Naive B cell (primary cell): ENCODE data around the gene ZNF362. TPM values are rescaled to one million over a fixed set of nuclear protein-coding genes. Genes with fewer than 3 reads are reported as not detected.

Experiments used
- ATAC-seq, 2 donors: fragments of 150-1000 bp; cut with Tn5 transposase; 2 replicates each; pipeline ENCODE4 v1.10.0; 2021; ENCODE audit warnings: low read depth in 2 of 2, mild to moderate bottlenecking in 2 of 2, moderate library complexity in 2 of 2
- DNase-seq: peaks from one replicate; pipeline ENCODE4 v3.0.0; 2022
- H3K27ac Mint-ChIP-seq, 6 donors: one replicate each; pipeline ENCODE4 v1.8.0; 2020 to 2022; ENCODE audit warnings: mild to moderate bottlenecking in 6 of 6, mixed read lengths in 6 of 6, moderate library complexity in 5 of 6, inconsistent platforms in 2 of 6
- H3K27me3 Mint-ChIP-seq, 3 donors: one replicate each; pipeline ENCODE4 v1.8.0; 2021 to 2022; ENCODE audit warnings: mixed read lengths in 3 of 3, mild to moderate bottlenecking in 1 of 3
- H3K36me3 Mint-ChIP-seq, 2 donors: one replicate each; pipeline ENCODE4 v1.8.0; 2020 to 2022; ENCODE audit warnings: mixed read lengths in 2 of 2, inconsistent platforms in 1 of 2, mild to moderate bottlenecking in 1 of 2
- H3K4me1 Mint-ChIP-seq, 3 donors: one replicate each; pipeline ENCODE4 v1.8.0; 2020 to 2022; ENCODE audit warnings: mixed read lengths in 3 of 3, inconsistent platforms in 1 of 3, mild to moderate bottlenecking in 1 of 3, moderate library complexity in 1 of 3
- H3K4me3 Mint-ChIP-seq, 8 donors: one replicate each; pipeline ENCODE4 v1.8.0; 2020 to 2022; ENCODE audit warnings: mild to moderate bottlenecking in 8 of 8, mixed read lengths in 8 of 8, moderate library complexity in 8 of 8, inconsistent platforms in 2 of 8
- H3K9me3 Mint-ChIP-seq, 7 donors: one replicate each; pipeline ENCODE4 v1.8.0; 2020 to 2022; ENCODE audit warnings: mixed read lengths in 7 of 7, mild to moderate bottlenecking in 5 of 7, inconsistent platforms in 2 of 7, moderate library complexity in 1 of 7
- polyA plus RNA-seq, 6 donors: library from polyadenylated mRNA; unstranded; fragments of 300-500 nt; fragmentation: Illumina TruSeq; gene quantifications; one replicate each; pipeline ENCODE4 v1.2.3, GENCODE V29; 2021; ENCODE audit warnings: low read depth in 6 of 6

The ZNF362 gene
- polyA plus RNA-seq, 6 donors from 2014 or later = 10.0 to 25.5 (median 12.7) TPM

- Mint-ChIP-seq H3K4me3 (peak overlapping the region in 1 of 8 donors; percentile 41), H3K4me1 (peaks cover 29 to 35% (median 30%) of the 10 kb centered on the region in 3 donors)
These were observed 17.7 kb downstream of the ZNF362 start for GRCh38 chr1:33273961-33274371.

GRCh38 chr1:33274446-33274845 lies 18.2 kb downstream of the ZNF362 start:
- H3K27me3 Mint-ChIP-seq = no peaks in the 10 kb centered on the region
- no peak for DNase-seq
- peak overlapping the region in 1 of 6 donors; percentile 29 for H3K27ac Mint-ChIP-seq
- peaks cover 9 to 16% of the 10 kb centered on the region in 2 donors for H3K36me3 Mint-ChIP-seq
- no peaks in the 10 kb centered on the region for H3K9me3 Mint-ChIP-seq
- ATAC-seq = no peak
- no peak overlapping the region for H3K4me3 Mint-ChIP-seq
- peaks cover 29 to 35% (median 30%) of the 10 kb centered on the region in 3 donors for H3K4me1 Mint-ChIP-seq

More at GRCh38 chr1:33273961-33274371, 17.7 kb downstream of the ZNF362 start:
- Mint-ChIP-seq H3K27me3 (no peaks in the 10 kb centered on the region), H3K36me3 (peaks cover 8 to 13% of the 10 kb centered on the region in 2 donors), H3K9me3 (no peaks in the 10 kb centered on the region), H3K27ac (no peak overlapping the region)
- ATAC-seq = no peak
- no peak for DNase-seq

DNA sequence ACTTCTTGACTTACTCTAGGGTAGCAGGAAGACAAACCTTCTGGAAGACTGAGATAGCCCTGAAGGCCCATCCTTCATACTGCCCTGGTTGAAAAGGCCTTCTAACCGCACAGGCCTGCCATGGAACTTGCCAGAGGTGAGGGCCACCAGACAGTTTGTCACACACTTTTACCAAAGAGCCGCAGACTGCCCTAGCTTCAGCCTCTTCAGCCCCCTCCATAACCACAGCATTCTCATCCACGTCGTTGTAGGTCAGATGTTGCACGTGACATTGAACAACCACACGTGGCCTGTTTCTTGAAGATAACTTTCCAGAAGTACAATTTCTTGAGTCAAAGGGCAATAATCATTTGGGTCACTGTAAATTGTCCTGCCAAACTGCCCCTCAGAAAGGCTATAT lies 18.9 kb downstream of the ZNF362 start:
- DNase-seq (no peak), ATAC-seq (no peak)
- Mint-ChIP-seq H3K4me1 (peaks cover 28 to 35% (median 29%) of the 10 kb centered on the region in 3 donors), H3K27ac (no peak overlapping the region), H3K27me3 (no peaks in the 10 kb centered on the region), H3K36me3 (peaks cover 13 to 20% of the 10 kb centered on the region in 2 donors), H3K4me3 (no peak overlapping the region), H3K9me3 (no peaks in the 10 kb centered on the region)

- H3K27ac Mint-ChIP-seq = no peak overlapping the region
- H3K4me3 Mint-ChIP-seq = no peak overlapping the region
- no peaks in the 10 kb centered on the region for H3K27me3 Mint-ChIP-seq
- DNase-seq = no peak
- H3K4me1 Mint-ChIP-seq = peaks cover 26 to 31% (median 26%) of the 10 kb centered on the region in 3 donors
- no peaks in the 10 kb centered on the region for H3K9me3 Mint-ChIP-seq
- peaks cover 13 to 20% of the 10 kb centered on the region in 2 donors for H3K36me3 Mint-ChIP-seq
- ATAC-seq = no peak
These were observed 19.6 kb downstream of the ZNF362 start for GRCh38 chr1:33275706-33276572.

DNA sequence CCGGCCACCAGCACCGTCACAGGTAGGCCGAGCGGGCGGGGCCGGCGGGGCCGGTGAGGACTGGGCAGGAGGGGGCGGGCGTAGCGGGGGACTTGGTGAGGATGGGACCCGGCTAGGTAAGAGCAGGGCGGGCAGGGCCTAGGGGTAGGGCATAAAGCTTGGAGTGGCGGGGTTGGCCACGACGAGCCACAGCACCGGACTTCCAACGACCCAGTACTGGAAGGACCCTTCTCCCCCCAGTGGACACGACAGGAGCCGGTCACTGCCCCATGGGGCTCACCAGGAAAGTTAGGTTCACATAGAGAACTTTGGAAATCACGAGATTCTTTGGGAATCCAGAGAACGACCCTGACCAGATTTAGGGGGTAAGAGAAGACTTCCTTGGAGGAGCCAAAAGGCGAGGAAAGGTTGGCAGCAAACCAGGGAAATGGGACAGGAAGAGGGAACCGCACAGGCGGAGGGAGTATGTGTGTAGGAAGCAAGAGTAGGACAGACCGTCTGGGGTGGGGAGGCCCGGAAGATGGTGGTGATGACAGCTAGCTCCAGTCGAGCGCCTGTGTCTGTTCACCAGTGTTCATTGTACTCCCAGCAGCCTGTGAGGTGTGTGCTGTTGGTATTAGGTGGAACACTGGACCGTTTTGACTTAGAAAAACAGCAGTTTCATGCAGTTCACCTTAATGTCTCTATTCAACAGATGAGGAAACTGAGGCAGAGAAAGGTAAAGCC lies 20.4 kb downstream of the ZNF362 start:
- no peak overlapping the region for H3K4me3 Mint-ChIP-seq
- H3K36me3 Mint-ChIP-seq = peaks cover 17 to 24% of the 10 kb centered on the region in 2 donors
- ATAC-seq (no peak), DNase-seq (no peak)
- no peaks in the 10 kb centered on the region for H3K27me3 Mint-ChIP-seq
- peaks cover 18 to 26% (median 18%) of the 10 kb centered on the region in 3 donors for H3K4me1 Mint-ChIP-seq
- no peaks in the 10 kb centered on the region for H3K9me3 Mint-ChIP-seq
- no peak overlapping the region for H3K27ac Mint-ChIP-seq

- H3K27ac Mint-ChIP-seq = no peak overlapping the region
- H3K4me1 Mint-ChIP-seq = peaks cover 12 to 23% (median 15%) of the 10 kb centered on the region in 3 donors
- DNase-seq (no peak), ATAC-seq (no peak)
- peaks cover 26 to 32% of the 10 kb centered on the region in 2 donors for H3K36me3 Mint-ChIP-seq
- no peaks in the 10 kb centered on the region for H3K27me3 Mint-ChIP-seq
- H3K4me3 Mint-ChIP-seq = no peak overlapping the region
- H3K9me3 Mint-ChIP-seq = no peaks in the 10 kb centered on the region
These were observed 21.3 kb downstream of the ZNF362 start for GRCh38 chr1:33277488-33278084.

GRCh38 chr1:33280091-33280661 lies 23.9 kb downstream of the ZNF362 start:
- no peak overlapping the region for H3K27ac Mint-ChIP-seq
- peaks cover 27 to 33% of the 10 kb centered on the region in 2 donors for H3K36me3 Mint-ChIP-seq
- no peak for DNase-seq

DNA sequence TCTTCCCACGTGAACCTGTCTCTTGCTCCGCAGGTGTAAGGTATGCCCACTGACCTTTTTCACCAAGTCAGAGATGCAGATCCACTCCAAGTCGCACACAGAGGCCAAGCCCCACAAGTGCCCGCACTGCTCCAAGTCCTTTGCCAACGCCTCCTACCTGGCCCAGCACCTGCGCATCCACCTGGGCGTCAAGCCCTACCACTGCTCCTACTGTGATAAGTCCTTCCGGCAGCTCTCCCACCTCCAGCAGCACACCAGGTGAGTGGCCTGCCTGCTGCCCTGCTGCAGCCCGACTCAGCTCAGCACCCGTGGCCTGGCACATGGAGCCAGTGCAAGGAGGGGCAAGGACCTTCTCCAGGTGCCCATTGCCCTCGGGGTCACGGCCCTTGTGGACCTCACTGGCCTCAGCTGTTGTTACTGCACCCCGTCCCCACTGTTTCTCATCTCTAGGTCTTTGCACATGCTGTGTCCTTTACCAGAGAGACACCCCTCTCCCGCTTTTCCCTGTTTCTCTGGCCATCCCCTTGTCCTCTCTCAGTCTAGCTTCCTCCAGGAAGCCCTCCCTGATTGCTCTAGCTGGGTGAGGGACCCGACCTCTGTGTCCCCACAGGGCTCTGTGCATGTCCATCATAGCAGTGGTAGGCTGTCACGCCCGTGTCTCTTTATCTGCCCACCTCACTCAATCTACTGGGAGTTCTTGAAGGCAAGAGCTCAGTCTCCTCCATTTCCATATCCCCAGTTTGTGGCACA lies 25.4 kb downstream of the ZNF362 start:
- ATAC-seq = no peak
- no peak for DNase-seq
- Mint-ChIP-seq H3K36me3 (peaks cover 26 to 34% of the 10 kb centered on the region in 2 donors), H3K27ac (peak overlapping the region in 1 of 6 donors; percentile 68), H3K4me1 (peaks cover 0 to 11% (median 3%) of the 10 kb centered on the region in 3 donors), H3K4me3 (no peak overlapping the region), H3K27me3 (no peaks in the 10 kb centered on the region), H3K9me3 (no peaks in the 10 kb centered on the region)

More at GRCh38 chr1:33280091-33280661, 23.9 kb downstream of the ZNF362 start:
- no peak for ATAC-seq
- H3K4me1 Mint-ChIP-seq = peaks cover 0 to 8% (median 3%) of the 10 kb centered on the region in 3 donors
- H3K27me3 Mint-ChIP-seq = no peaks in the 10 kb centered on the region
- no peaks in the 10 kb centered on the region for H3K9me3 Mint-ChIP-seq
- H3K4me3 Mint-ChIP-seq = no peak overlapping the region

DNA sequence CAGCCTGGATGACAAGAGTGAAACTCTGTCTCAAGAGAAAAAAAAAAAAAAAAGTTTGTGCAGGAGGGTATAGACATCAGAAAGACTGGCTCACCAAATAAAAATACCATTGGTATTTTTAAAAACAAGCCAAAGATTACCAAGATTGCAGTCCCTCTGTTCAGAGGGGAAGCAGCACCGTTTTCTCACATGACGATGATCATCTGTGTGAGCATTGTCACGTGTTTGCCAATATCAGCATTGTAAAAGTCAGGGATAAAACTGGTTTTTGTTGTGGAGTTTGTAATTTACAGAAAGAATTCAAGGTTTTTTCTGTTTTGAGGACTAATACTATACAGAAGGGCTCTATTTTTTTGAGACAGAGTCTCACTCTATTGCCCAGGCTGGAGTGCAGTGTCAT lies 26.5 kb downstream of the ZNF362 start:
- Mint-ChIP-seq H3K36me3 (peaks cover 19 to 27% of the 10 kb centered on the region in 2 donors), H3K4me3 (no peak overlapping the region), H3K9me3 (no peaks in the 10 kb centered on the region), H3K27ac (no peak overlapping the region), H3K27me3 (no peaks in the 10 kb centered on the region), H3K4me1 (peaks cover 0 to 15% (median 3%) of the 10 kb centered on the region in 3 donors)
- ATAC-seq (no peak), DNase-seq (no peak)

GRCh38 chr1:33284049-33284448 lies 27.8 kb downstream of the ZNF362 start:
- Mint-ChIP-seq H3K4me1 (peaks cover under 1 to 18% (median 6%) of the 10 kb centered on the region in 3 donors), H3K9me3 (peaks cover 0 to 3% (median 0%) of the 10 kb centered on the region in 7 donors), H3K27me3 (no peaks in the 10 kb centered on the region), H3K27ac (peak overlapping the region in 1 of 6 donors; percentile 36), H3K36me3 (peaks cover 24 to 32% of the 10 kb centered on the region in 2 donors), H3K4me3 (no peak overlapping the region)
- ATAC-seq = no peak
- no peak for DNase-seq

DNA sequence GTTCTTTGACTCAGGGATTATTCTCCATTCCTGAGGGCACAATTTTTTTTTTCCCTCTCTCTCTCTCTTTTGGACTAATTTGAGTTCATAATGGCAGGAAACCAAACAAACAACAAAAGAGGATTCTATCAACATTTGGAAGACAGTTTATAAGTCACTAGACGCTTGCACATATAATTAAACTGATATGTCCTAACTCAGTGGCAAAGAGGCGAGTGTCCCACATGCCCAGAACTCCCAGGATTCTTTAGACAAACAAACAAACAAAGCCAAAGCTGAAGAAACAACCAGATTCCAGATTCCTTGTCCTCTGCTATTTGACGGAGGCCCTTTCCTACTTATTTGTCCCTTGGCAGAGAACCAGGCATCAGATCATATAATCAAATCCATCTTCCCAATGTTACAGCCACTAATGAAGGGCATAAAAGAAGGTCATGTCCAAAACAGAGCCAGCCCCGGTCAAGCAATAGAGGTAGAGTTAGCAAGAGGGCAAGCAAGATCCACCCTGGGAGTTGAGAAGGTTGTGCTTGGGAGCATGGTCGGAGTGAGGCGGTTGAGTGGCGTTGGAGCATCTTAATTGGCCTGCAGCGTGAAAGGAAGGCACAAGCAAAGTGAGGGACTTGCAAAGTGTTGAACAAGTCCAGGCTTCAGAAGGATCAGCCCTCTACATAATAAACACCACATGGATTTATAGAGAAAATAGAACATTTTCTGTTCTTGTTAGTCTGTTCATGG lies 30.3 kb downstream of the ZNF362 start:
- Mint-ChIP-seq H3K4me1 (peaks cover 2 to 19% (median 8%) of the 10 kb centered on the region in 3 donors), H3K9me3 (peaks cover 0 to 4% (median 0%) of the 10 kb centered on the region in 7 donors), H3K4me3 (no peak overlapping the region), H3K27ac (peak overlapping the region in 3 of 6 donors; percentile 1 to 70 (median 48)), H3K27me3 (no peaks in the 10 kb centered on the region), H3K36me3 (peaks cover 22 to 33% of the 10 kb centered on the region in 2 donors)
- no peak for DNase-seq
- ATAC-seq = no peak

GRCh38 chr1:33287317-33287716 lies 31.0 kb downstream of the ZNF362 start:
- DNase-seq = no peak
- H3K36me3 Mint-ChIP-seq = peaks cover 15 to 26% of the 10 kb centered on the region in 2 donors
- no peak overlapping the region for H3K4me3 Mint-ChIP-seq
- H3K9me3 Mint-ChIP-seq = peaks cover 0 to 4% (median 0%) of the 10 kb centered on the region in 7 donors
- H3K27me3 Mint-ChIP-seq = no peaks in the 10 kb centered on the region
- no peak overlapping the region for H3K27ac Mint-ChIP-seq
- no peak for ATAC-seq
- H3K4me1 Mint-ChIP-seq = peaks cover 2 to 13% (median 6%) of the 10 kb centered on the region in 3 donors
